Prostate gland (tissue), 2 donors: Measurements from ENCODE around the gene MCUR1.
"Not testable (repeated sequence)": the region's sequence is repeated elsewhere in the genome, so short reads cannot be mapped to it uniquely, and the experiment has no call there.

ENCODE experiments used
- CTCF ChIP-seq, 4 experiments: fragments of 200-600 bp in 2 of 4; fragments of 450-650 bp in 2 of 4; sonication (generic) in 2 of 4; IDR thresholded peaks; 1 replicate in 3 of 4; 2 replicates in 1 of 4; pipeline ENCODE4 v1.5.1; 2016 to 2019; ENCODE audit warnings: antibody characterized with exemption in 4 of 4, mild to moderate bottlenecking in 2 of 4, moderate library complexity in 2 of 4
- POLR2A ChIP-seq: fragments of 450-650 bp; IDR thresholded peaks from one replicate; pipeline ENCODE4 v1.6.1; 2016; ENCODE audit warnings: antibody characterized with exemption, mild to moderate bottlenecking
- POLR2AphosphoS5 ChIP-seq: sonication (generic); formaldehyde crosslinking; IDR thresholded peaks from one replicate; pipeline ENCODE4 v1.6.1; 2017; ENCODE audit warnings: antibody characterized with exemption

GRCh38 chr6:13829419-13829818 is 15.1 kb upstream of the MCUR1 start:
- TF ChIP-seq CTCF (IDR thresholded peaks at IDR 0.05); POLR2AphosphoS5; POLR2A: not testable (repeated sequence)
